Neural cell (in vitro differentiated cells): Measurements from ENCODE around the gene ANXA2. TPM values are rescaled to one million over a fixed set of nuclear protein-coding genes. Genes with fewer than 3 reads are reported as not detected.

ENCODE experiments used
- H2AFZ ChIP-seq: fragments of 200-600, 300-800 bp; sonication (generic), shearing (Covaris generic); 2 replicates; pipeline ENCODE4 v1.6.0; 2014; ENCODE audit warnings: low read depth, mild to moderate bottlenecking, antibody characterized with exemption, low read length, moderate library complexity
- H3F3A ChIP-seq: fragments of 200-600 bp; shearing (Covaris generic); 2 replicates; pipeline ENCODE4 v1.6.1; 2016; ENCODE audit warnings: mild to moderate bottlenecking, moderate library complexity, mixed read lengths, antibody characterized with exemption, low read length; ENCODE audit not compliant: insufficient read depth, poor library complexity, severe bottlenecking
- H3K27ac ChIP-seq: fragments of 200-600, 300-800 bp; sonication (generic), shearing (Covaris generic); 2 replicates; pipeline ENCODE4 v1.5.1; 2014; ENCODE audit warnings: mild to moderate bottlenecking, low read length, moderate library complexity
- H3K27me3 ChIP-seq: fragments of 300-800, 200-600 bp; sonication (generic), shearing (Covaris generic); 2 replicates; pipeline ENCODE4 v1.6.0; 2014; ENCODE audit warnings: mild to moderate bottlenecking, low read depth, low read length, moderate library complexity; ENCODE audit not compliant: insufficient read depth
- H3K36me3 ChIP-seq: fragments of 300-800, 200-600 bp; sonication (generic), shearing (Covaris generic); 2 replicates; pipeline ENCODE4 v1.5.1; 2014; ENCODE audit warnings: mild to moderate bottlenecking, antibody characterized with exemption, low read length, moderate library complexity; ENCODE audit not compliant: insufficient read depth
- H3K4me2 ChIP-seq: fragments of 300-800, 200-600 bp; sonication (generic), shearing (Covaris generic); 2 replicates; pipeline ENCODE4 v1.6.0; 2014; ENCODE audit warnings: mild to moderate bottlenecking, low read length
- H3K4me3 ChIP-seq: fragments of 300-800, 200-600 bp; sonication (generic), shearing (Covaris generic); 2 replicates; pipeline ENCODE4 v1.5.1; 2014; ENCODE audit warnings: mild to moderate bottlenecking, low read length, moderate library complexity
- H3K79me2 ChIP-seq: fragments of 200-600 bp; shearing (Covaris generic); replicated peaks from 2 replicates; pipeline ENCODE4 v1.6.0; 2014; ENCODE audit warnings: mild to moderate bottlenecking, low read length, moderate library complexity; ENCODE audit not compliant: insufficient read depth
- H3K9ac ChIP-seq: fragments of 300-800, 200-600 bp; sonication (generic), shearing (Covaris generic); 2 replicates; pipeline ENCODE4 v1.6.1; 2016; ENCODE audit warnings: mild to moderate bottlenecking, low read length, mixed read lengths
- H3K9me2 ChIP-seq: fragments of 200-600 bp; shearing (Covaris generic); 2 replicates; pipeline ENCODE4 v1.6.1; 2016; ENCODE audit warnings: mild to moderate bottlenecking, low read length, mixed read lengths; ENCODE audit not compliant: insufficient read depth
- H3K9me3 ChIP-seq: fragments of 200-600, 300-800 bp; sonication (generic), shearing (Covaris generic); 2 replicates; pipeline ENCODE4 v1.6.1; 2016; ENCODE audit warnings: mild to moderate bottlenecking, mixed run types, low read length, moderate library complexity, mixed read lengths
- H4K20me1 ChIP-seq: fragments of 200-600 bp; shearing (Covaris generic); 2 replicates; pipeline ENCODE4 v1.6.1; 2016; ENCODE audit warnings: mild to moderate bottlenecking, mixed run types; ENCODE audit not compliant: insufficient read depth
- EP300 ChIP-seq: fragments of 450-650 bp; conservative IDR thresholded peaks from 2 replicates; pipeline ENCODE4 v1.6.1; 2014; ENCODE audit warnings: antibody characterized with exemption, mild to moderate bottlenecking, moderate library complexity; ENCODE audit not compliant: poor library complexity, severe bottlenecking
- EZH2 ChIP-seq: fragments of 200-600, 300-800 bp; shearing (Covaris generic), sonication (generic); IDR thresholded peaks from 2 replicates; pipeline ENCODE4 v1.6.1; 2014; ENCODE audit warnings: antibody characterized with exemption, low read length, borderline replicate concordance, mild to moderate bottlenecking; ENCODE audit not compliant: insufficient read depth, poor library complexity, severe bottlenecking
- MXI1 ChIP-seq: fragments of 450-650 bp; conservative IDR thresholded peaks from 2 replicates; pipeline ENCODE4 v1.6.1; 2014; ENCODE audit warnings: antibody characterized with exemption, mild to moderate bottlenecking; ENCODE audit not compliant: poor library complexity, severe bottlenecking
- POLR2AphosphoS5 ChIP-seq: IDR thresholded peaks from 2 replicates; pipeline ENCODE4 v1.6.1; 2012
- RAD21 ChIP-seq: fragments of 450-650 bp; conservative IDR thresholded peaks from 2 replicates; pipeline ENCODE4 v1.6.1; 2014; ENCODE audit warnings: antibody characterized with exemption, mild to moderate bottlenecking, moderate library complexity
- SMC3 ChIP-seq: fragments of 450-650 bp; conservative IDR thresholded peaks from 2 replicates; pipeline ENCODE4 v1.6.1; 2014; ENCODE audit warnings: antibody characterized with exemption, mild to moderate bottlenecking, moderate library complexity; ENCODE audit not compliant: poor library complexity
- TAF1 ChIP-seq: IDR thresholded peaks from 2 replicates; pipeline ENCODE4 v1.6.1; 2012; ENCODE audit warnings: low read depth
- polyA plus RNA-seq: library from polyadenylated mRNA; depleted of rRNA; stranded (reverse); fragments of >200 nt; gene quantifications from 2 replicates; pipeline ENCODE4 v1.2.3, GENCODE V29; 2014
- TF ChIP-seq, protein P1 (sequence below): IDR thresholded peaks from 2 replicates; pipeline ENCODE4 v1.6.1; 2012; ENCODE audit warnings: borderline replicate concordance
- TF ChIP-seq, protein P2 (sequence below): fragments of 450-650 bp; IDR thresholded peaks from 2 replicates; pipeline ENCODE4 v1.5.1; 2014; ENCODE audit warnings: antibody characterized with exemption, mild to moderate bottlenecking, moderate library complexity; ENCODE audit not compliant: poor library complexity, severe bottlenecking

The ANXA2 gene
- polyA plus RNA-seq, 1 donor from 2014 or later, result 6.2 TPM

DNA sequence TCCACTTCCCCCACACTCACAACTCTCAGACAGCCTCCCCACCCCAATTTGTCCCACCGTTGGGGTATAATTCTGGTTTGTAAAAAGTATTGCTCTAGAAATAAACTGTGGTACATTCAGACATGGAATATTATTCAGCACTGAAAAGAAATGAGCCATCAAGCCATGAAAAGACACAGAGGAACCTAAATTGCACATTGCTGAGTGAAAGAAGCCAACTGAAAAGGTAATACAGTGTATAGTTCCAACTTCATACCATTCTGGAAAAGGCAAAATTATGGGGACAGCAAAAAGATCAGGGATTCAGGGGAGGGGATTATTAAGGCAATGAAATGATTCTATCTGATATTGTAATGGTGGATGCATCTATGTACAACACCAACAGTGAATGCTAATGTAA is 10.5 kb downstream of the ANXA2 start:
- H3K27me3 ChIP-seq, result no peaks in the 10 kb centered on the region
- no peaks in the 10 kb centered on the region for H3K36me3 ChIP-seq
- H3F3A ChIP-seq, result no peaks in the 10 kb centered on the region
- H3K4me2 ChIP-seq, result no peak overlapping the region
- no peaks in the 10 kb centered on the region for H3K9me2 ChIP-seq
- H3K4me3 ChIP-seq, result no peak overlapping the region
- no peak overlapping the region for H3K9ac ChIP-seq
- H3K79me2 ChIP-seq, result no peaks in the 10 kb centered on the region
- no peak overlapping the region for H2AFZ ChIP-seq
- H3K27ac ChIP-seq, result no peak overlapping the region
- TF ChIP-seq, protein P1, sequence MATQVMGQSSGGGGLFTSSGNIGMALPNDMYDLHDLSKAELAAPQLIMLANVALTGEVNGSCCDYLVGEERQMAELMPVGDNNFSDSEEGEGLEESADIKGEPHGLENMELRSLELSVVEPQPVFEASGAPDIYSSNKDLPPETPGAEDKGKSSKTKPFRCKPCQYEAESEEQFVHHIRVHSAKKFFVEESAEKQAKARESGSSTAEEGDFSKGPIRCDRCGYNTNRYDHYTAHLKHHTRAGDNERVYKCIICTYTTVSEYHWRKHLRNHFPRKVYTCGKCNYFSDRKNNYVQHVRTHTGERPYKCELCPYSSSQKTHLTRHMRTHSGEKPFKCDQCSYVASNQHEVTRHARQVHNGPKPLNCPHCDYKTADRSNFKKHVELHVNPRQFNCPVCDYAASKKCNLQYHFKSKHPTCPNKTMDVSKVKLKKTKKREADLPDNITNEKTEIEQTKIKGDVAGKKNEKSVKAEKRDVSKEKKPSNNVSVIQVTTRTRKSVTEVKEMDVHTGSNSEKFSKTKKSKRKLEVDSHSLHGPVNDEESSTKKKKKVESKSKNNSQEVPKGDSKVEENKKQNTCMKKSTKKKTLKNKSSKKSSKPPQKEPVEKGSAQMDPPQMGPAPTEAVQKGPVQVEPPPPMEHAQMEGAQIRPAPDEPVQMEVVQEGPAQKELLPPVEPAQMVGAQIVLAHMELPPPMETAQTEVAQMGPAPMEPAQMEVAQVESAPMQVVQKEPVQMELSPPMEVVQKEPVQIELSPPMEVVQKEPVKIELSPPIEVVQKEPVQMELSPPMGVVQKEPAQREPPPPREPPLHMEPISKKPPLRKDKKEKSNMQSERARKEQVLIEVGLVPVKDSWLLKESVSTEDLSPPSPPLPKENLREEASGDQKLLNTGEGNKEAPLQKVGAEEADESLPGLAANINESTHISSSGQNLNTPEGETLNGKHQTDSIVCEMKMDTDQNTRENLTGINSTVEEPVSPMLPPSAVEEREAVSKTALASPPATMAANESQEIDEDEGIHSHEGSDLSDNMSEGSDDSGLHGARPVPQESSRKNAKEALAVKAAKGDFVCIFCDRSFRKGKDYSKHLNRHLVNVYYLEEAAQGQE, result no peak
- no peak for TF ChIP-seq EZH2
- TF ChIP-seq EP300, result no peak
- TF ChIP-seq MXI1, result no peak
- no peak for TF ChIP-seq RAD21
- TF ChIP-seq POLR2AphosphoS5, result no peak
- TF ChIP-seq TAF1, result no peak
- no peak for TF ChIP-seq SMC3
- TF ChIP-seq, protein P2, sequence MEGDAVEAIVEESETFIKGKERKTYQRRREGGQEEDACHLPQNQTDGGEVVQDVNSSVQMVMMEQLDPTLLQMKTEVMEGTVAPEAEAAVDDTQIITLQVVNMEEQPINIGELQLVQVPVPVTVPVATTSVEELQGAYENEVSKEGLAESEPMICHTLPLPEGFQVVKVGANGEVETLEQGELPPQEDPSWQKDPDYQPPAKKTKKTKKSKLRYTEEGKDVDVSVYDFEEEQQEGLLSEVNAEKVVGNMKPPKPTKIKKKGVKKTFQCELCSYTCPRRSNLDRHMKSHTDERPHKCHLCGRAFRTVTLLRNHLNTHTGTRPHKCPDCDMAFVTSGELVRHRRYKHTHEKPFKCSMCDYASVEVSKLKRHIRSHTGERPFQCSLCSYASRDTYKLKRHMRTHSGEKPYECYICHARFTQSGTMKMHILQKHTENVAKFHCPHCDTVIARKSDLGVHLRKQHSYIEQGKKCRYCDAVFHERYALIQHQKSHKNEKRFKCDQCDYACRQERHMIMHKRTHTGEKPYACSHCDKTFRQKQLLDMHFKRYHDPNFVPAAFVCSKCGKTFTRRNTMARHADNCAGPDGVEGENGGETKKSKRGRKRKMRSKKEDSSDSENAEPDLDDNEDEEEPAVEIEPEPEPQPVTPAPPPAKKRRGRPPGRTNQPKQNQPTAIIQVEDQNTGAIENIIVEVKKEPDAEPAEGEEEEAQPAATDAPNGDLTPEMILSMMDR, result no peak
- H4K20me1 ChIP-seq, result no peaks in the 10 kb centered on the region
- no peaks in the 10 kb centered on the region for H3K9me3 ChIP-seq

DNA sequence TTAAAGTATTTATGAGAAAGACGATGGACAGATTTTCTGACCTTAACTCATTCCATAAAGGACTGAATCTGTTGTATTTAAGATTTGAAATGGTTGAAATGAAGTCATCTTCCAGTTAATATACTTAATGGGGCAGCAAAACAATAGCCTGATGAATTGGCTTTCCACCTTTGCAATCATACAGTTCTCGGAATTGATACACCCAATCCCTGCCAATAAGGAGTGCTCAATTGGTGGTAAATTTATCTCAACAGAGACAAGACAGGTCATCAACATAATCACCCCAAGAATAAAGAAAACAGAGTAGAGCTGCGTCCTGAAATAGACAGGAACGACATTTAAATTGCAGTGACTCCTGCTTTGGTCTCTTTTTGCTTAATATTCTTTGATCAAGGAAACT is 11.2 kb downstream of the ANXA2 start:
- Histone ChIP-seq H3K27me3 (no peaks in the 10 kb centered on the region), H3K9ac (no peak overlapping the region), H3K9me3 (no peaks in the 10 kb centered on the region), H3K4me2 (no peak overlapping the region), H2AFZ (no peak overlapping the region), H3K9me2 (no peaks in the 10 kb centered on the region), H3K36me3 (no peaks in the 10 kb centered on the region), H3F3A (no peaks in the 10 kb centered on the region), H3K4me3 (no peak overlapping the region), H4K20me1 (no peaks in the 10 kb centered on the region), H3K79me2 (no peaks in the 10 kb centered on the region), H3K27ac (no peak overlapping the region)
- TF ChIP-seq EP300 (no peak), EZH2 (no peak), POLR2AphosphoS5 (no peak), MXI1 (no peak)
- TF ChIP-seq, protein P2, result no peak
